OCI-LY7 (cell line): ENCODE data around the gene SH2D3A.

Experiments
- EZH2phosphoT487 ChIP-seq: fragments of 200-600 bp; sonication (generic); IDR thresholded peaks from 2 replicates; pipeline ENCODE4 v1.6.1; 2018; ENCODE audit warnings: low read depth, borderline replicate concordance, mild to moderate bottlenecking, mixed run types, antibody characterized with exemption, low read length, moderate library complexity, mixed read lengths
- TF ChIP-seq, protein P1 (sequence below): fragments of 200-600 bp; sonication (generic); conservative IDR thresholded peaks from 2 replicates; pipeline ENCODE4 v1.5.1; 2014; ENCODE audit warnings: mild to moderate bottlenecking, antibody characterized with exemption, low read length, moderate library complexity, mixed read lengths

DNA sequence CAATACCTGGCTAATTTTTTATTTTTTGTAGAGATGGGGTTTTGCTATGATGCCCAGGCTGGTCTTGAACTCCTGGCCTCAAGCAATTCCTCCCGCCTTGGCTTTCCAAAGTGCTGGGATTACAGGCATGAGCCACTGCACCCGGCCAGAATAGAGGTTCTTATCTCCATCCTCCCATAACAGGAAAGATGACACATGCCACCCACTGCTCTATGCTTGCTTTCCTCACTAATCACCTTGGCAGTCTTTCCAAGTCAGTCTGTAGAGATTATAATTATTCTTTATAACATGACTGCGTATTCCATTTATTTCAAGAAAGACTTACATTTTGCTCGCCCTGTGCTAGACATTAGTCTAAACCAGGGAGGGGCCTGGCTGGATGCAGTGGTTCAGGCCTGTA lies 12.0 kb upstream of the SH2D3A start:
- TF ChIP-seq, protein P1, sequence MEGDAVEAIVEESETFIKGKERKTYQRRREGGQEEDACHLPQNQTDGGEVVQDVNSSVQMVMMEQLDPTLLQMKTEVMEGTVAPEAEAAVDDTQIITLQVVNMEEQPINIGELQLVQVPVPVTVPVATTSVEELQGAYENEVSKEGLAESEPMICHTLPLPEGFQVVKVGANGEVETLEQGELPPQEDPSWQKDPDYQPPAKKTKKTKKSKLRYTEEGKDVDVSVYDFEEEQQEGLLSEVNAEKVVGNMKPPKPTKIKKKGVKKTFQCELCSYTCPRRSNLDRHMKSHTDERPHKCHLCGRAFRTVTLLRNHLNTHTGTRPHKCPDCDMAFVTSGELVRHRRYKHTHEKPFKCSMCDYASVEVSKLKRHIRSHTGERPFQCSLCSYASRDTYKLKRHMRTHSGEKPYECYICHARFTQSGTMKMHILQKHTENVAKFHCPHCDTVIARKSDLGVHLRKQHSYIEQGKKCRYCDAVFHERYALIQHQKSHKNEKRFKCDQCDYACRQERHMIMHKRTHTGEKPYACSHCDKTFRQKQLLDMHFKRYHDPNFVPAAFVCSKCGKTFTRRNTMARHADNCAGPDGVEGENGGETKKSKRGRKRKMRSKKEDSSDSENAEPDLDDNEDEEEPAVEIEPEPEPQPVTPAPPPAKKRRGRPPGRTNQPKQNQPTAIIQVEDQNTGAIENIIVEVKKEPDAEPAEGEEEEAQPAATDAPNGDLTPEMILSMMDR = no peak
- TF ChIP-seq EZH2phosphoT487 = no peak
